Smooth muscle cell (in vitro differentiated cells): ENCODE results near the gene SERPINA6. TPM values are rescaled to one million over a fixed set of nuclear protein-coding genes. Genes with fewer than 3 reads are reported as not detected.

ENCODE experiments used
- DNase-seq: peaks from one replicate; lab custom pipeline; 2025; ENCODE audit not compliant: unreplicated experiment; lab: John Stamatoyannopoulos, UW
- H2AFZ ChIP-seq: fragments of 200-600 bp; sonication (generic); 2 replicates; pipeline ENCODE4 v1.6.0; 2016; ENCODE audit warnings: antibody characterized with exemption, low read depth, mild to moderate bottlenecking
- H3F3A ChIP-seq: fragments of 200-600 bp; sonication (generic); 2 replicates; pipeline ENCODE4 v1.6.0; 2017; ENCODE audit warnings: antibody characterized with exemption, low read depth
- H3K27ac ChIP-seq: fragments of 200-600 bp; sonication (generic); 2 replicates; pipeline ENCODE4 v1.5.1; 2016; ENCODE audit warnings: low read depth, mild to moderate bottlenecking
- H3K27me3 ChIP-seq: fragments of 200-600 bp; sonication (generic); 2 replicates; pipeline ENCODE4 v1.6.1; 2016; ENCODE audit warnings: low read depth, mild to moderate bottlenecking
- H3K36me3 ChIP-seq: fragments of 200-600 bp; sonication (generic); 2 replicates; pipeline ENCODE4 v1.5.1; 2016; ENCODE audit warnings: low read depth
- H3K4me1 ChIP-seq: fragments of 200-600 bp; sonication (generic); 2 replicates; pipeline ENCODE4 v1.5.1; 2016; ENCODE audit warnings: low read depth
- H3K4me2 ChIP-seq: fragments of 200-600 bp; sonication (generic); 2 replicates; pipeline ENCODE4 v1.6.0; 2016; ENCODE audit warnings: mild to moderate bottlenecking
- H3K4me3 ChIP-seq: fragments of 200-600 bp; sonication (generic); 2 replicates; pipeline ENCODE4 v1.5.1; 2016; ENCODE audit warnings: mild to moderate bottlenecking
- H3K79me2 ChIP-seq: fragments of 200-600 bp; sonication (generic); 2 replicates; pipeline ENCODE4 v1.6.0; 2016; ENCODE audit warnings: low read depth, mild to moderate bottlenecking
- H3K9ac ChIP-seq: fragments of 200-600 bp; sonication (generic); 2 replicates; pipeline ENCODE4 v1.6.0; 2016; ENCODE audit warnings: low read depth
- H3K9me3 ChIP-seq: fragments of 200-600 bp; sonication (generic); replicated peaks from 2 replicates; pipeline ENCODE4 v1.5.1; 2016; ENCODE audit warnings: low read depth
- H4K20me1 ChIP-seq: fragments of 200-600 bp; sonication (generic); 2 replicates; pipeline ENCODE4 v1.6.0; 2016; ENCODE audit warnings: low read depth
- CTCF ChIP-seq: fragments of 200-600 bp; sonication (generic); IDR thresholded peaks from 2 replicates; pipeline ENCODE4 v1.5.1; 2017; ENCODE audit warnings: borderline replicate concordance, mild to moderate bottlenecking, antibody characterized with exemption; ENCODE audit not compliant: insufficient read depth, poor library complexity, severe bottlenecking
- WGBS: methylation state at CpG from one replicate; pipeline ENCODE4 v1.1.7; 2016; ENCODE audit warnings: low lambda C conversion rate; 5-methylcytosine and 5-hydroxymethylcytosine counted together
- polyA plus RNA-seq: library from polyadenylated mRNA; unstranded; fragments of >200 nt; fragmentation: Nextera tagmentation; extraction: Ambion mirVana; gene quantifications from 2 replicates; pipeline ENCODE4 v1.2.1, GENCODE V29; 2016
- total RNA-seq: library from RNA; depleted of rRNA; stranded (reverse); fragments of >200 nt; gene quantifications from 2 replicates; pipeline ENCODE4 v1.2.3, GENCODE V29; 2014

SERPINA6 gene
- total and polyA plus RNA-seq, 2 experiments from 2014 or later = not detected

DNA sequence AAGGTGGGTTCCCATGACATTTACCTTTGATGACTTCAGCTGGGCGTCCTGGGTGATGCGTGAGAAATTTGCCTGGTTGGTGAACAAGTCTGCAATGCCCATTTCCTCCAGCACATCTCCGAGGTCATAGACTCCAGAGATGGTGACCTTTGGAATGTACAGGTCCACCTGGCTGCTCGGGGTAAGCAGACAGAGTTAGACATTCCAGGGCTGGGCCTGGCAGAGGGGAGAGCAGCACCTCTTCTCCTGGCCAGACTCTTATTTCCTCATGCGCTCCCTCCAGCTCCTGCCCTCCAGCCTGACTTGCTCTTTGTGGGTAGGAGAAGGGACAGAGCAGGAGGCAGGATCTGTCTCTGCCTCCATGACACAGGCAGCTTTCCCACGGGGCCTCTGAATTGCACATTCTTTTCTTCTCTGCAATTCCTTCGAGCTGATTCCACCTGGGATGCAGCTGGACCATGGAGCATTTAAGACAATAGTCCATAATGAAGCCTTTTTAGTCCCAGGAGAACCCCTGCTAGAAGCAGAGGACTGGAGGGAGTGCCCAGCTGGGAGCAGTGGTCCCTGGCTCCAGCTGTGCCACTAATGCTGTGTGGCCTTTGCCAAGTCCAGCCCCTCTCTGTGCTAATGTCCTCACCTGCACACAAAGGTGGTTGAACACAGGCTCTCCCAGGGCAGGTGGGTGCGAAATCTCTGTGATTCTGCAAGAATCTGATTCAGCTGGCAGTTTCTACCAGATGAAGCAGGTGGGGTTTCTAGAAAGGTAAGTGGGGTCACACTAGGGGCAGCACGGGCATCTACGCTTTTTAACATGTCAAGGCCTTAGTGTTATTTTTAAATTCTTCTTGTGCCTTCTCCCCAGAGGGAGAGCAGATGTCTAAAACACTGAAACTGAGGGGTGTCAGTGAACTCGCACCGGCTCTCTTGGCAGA is 16.8 kb downstream of the SERPINA6 start:
- Histone ChIP-seq H3K27me3 (no peaks in the 10 kb centered on the region), H2AFZ (no peak overlapping the region), H3K9me3 (no peaks in the 10 kb centered on the region), H3K4me1 (no peaks in the 10 kb centered on the region), H4K20me1 (no peaks in the 10 kb centered on the region), H3K79me2 (no peaks in the 10 kb centered on the region), H3K9ac (no peak overlapping the region), H3F3A (no peaks in the 10 kb centered on the region), H3K36me3 (no peaks in the 10 kb centered on the region), H3K27ac (no peak overlapping the region), H3K4me2 (no peak overlapping the region), H3K4me3 (no peak overlapping the region)
- 84% methylated on average over 12 of the region's 12 CpGs for WGBS
- TF ChIP-seq CTCF = no peak
- DNase-seq = no peak

GRCh38 chr14:94305620-94306019 is 17.5 kb downstream of the SERPINA6 start:
- Histone ChIP-seq H3K9me3 (no peaks in the 10 kb centered on the region), H2AFZ (no peak overlapping the region), H3K27ac (no peak overlapping the region), H4K20me1 (no peaks in the 10 kb centered on the region), H3K4me2 (no peak overlapping the region), H3K79me2 (no peaks in the 10 kb centered on the region), H3K4me1 (no peaks in the 10 kb centered on the region), H3K36me3 (no peaks in the 10 kb centered on the region), H3K9ac (no peak overlapping the region), H3F3A (no peaks in the 10 kb centered on the region), H3K27me3 (no peaks in the 10 kb centered on the region), H3K4me3 (no peak overlapping the region)
- WGBS = 75% methylated on average over 2 of the region's 2 CpGs
- DNase-seq = no peak
- TF ChIP-seq CTCF = no peak

GRCh38 chr14:94304243-94304642 is 18.9 kb downstream of the SERPINA6 start:
- Histone ChIP-seq H3K4me2 (no peak overlapping the region), H4K20me1 (no peaks in the 10 kb centered on the region), H3K4me1 (no peaks in the 10 kb centered on the region), H3K36me3 (no peaks in the 10 kb centered on the region), H3F3A (no peaks in the 10 kb centered on the region), H3K27me3 (no peaks in the 10 kb centered on the region), H3K27ac (no peak overlapping the region), H2AFZ (no peak overlapping the region), H3K9me3 (no peaks in the 10 kb centered on the region), H3K4me3 (no peak overlapping the region), H3K9ac (no peak overlapping the region), H3K79me2 (no peaks in the 10 kb centered on the region)
- WGBS = 90% methylated on average over 6 of the region's 6 CpGs
- no peak for DNase-seq
- no peak for TF ChIP-seq CTCF
